Neural cell (in vitro differentiated cells): ENCODE measurements around the gene TGFA.

Experiments used
- EP300 ChIP-seq: fragments of 450-650 bp; conservative IDR thresholded peaks from 2 replicates; pipeline ENCODE4 v1.6.1; 2014; ENCODE audit warnings: antibody characterized with exemption, mild to moderate bottlenecking, moderate library complexity; ENCODE audit not compliant: poor library complexity, severe bottlenecking
- EZH2 ChIP-seq: fragments of 200-600, 300-800 bp; shearing (Covaris generic), sonication (generic); IDR thresholded peaks from 2 replicates; pipeline ENCODE4 v1.6.1; 2014; ENCODE audit warnings: antibody characterized with exemption, low read length, borderline replicate concordance, mild to moderate bottlenecking; ENCODE audit not compliant: insufficient read depth, poor library complexity, severe bottlenecking
- POLR2AphosphoS5 ChIP-seq: IDR thresholded peaks from 2 replicates; pipeline ENCODE4 v1.6.1; 2012
- RAD21 ChIP-seq: fragments of 450-650 bp; conservative IDR thresholded peaks from 2 replicates; pipeline ENCODE4 v1.6.1; 2014; ENCODE audit warnings: antibody characterized with exemption, mild to moderate bottlenecking, moderate library complexity
- TF ChIP-seq, protein P1 (sequence below): fragments of 450-650 bp; IDR thresholded peaks from 2 replicates; pipeline ENCODE4 v1.5.1; 2014; ENCODE audit warnings: antibody characterized with exemption, mild to moderate bottlenecking, moderate library complexity; ENCODE audit not compliant: poor library complexity, severe bottlenecking

DNA sequence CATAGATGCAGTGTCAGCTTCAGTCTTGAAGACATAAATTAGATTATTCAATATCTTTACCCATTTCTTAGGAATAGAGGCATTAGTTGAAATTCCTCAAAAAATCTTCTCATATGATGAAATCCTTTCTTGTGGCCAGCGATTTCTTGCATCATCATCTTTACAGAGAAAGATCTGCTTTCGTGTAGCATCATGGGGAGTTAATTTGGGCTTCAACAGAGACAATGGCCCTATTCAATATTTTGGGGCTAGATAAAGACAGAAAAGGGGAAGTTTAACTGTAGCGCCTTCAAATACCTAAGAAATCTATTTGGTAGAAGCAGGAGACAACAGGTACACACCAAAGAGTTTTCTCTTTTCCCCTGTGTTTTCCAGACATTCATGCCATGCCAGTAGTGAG, 73.8 kb downstream of the TGFA start:
- TF ChIP-seq POLR2AphosphoS5 (no peak), EZH2 (no peak), EP300 (no peak), RAD21 (no peak)
- TF ChIP-seq, protein P1, sequence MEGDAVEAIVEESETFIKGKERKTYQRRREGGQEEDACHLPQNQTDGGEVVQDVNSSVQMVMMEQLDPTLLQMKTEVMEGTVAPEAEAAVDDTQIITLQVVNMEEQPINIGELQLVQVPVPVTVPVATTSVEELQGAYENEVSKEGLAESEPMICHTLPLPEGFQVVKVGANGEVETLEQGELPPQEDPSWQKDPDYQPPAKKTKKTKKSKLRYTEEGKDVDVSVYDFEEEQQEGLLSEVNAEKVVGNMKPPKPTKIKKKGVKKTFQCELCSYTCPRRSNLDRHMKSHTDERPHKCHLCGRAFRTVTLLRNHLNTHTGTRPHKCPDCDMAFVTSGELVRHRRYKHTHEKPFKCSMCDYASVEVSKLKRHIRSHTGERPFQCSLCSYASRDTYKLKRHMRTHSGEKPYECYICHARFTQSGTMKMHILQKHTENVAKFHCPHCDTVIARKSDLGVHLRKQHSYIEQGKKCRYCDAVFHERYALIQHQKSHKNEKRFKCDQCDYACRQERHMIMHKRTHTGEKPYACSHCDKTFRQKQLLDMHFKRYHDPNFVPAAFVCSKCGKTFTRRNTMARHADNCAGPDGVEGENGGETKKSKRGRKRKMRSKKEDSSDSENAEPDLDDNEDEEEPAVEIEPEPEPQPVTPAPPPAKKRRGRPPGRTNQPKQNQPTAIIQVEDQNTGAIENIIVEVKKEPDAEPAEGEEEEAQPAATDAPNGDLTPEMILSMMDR: no peak
